OCI-LY3 (cell line): Measurements from ENCODE around the gene MAD1L1.

ENCODE experiments used
- CTCF ChIP-seq: fragments of 200-600, 300-600 bp; sonication (generic); IDR thresholded peaks from 2 replicates; pipeline ENCODE4 v1.5.1; 2014; ENCODE audit warnings: antibody characterized with exemption, low read length, low read depth
- EZH2phosphoT487 ChIP-seq: fragments of 200-600 bp; shearing (Covaris generic); IDR thresholded peaks from 2 replicates; pipeline ENCODE4 v1.6.1; 2018; ENCODE audit warnings: antibody characterized with exemption, mixed run types, low read depth

GRCh38 chr7:1829111-1829510 is 403.6 kb downstream of the MAD1L1 start:
- TF ChIP-seq CTCF, result no peak
- no peak for TF ChIP-seq EZH2phosphoT487
